ENCODE results near the gene LARGE1. TPM values are rescaled to one million over a fixed set of nuclear protein-coding genes. Genes with fewer than 3 reads are reported as not detected.

The LARGE1 gene
- total RNA-seq, 1 donor, result 22.8 TPM

DNA sequence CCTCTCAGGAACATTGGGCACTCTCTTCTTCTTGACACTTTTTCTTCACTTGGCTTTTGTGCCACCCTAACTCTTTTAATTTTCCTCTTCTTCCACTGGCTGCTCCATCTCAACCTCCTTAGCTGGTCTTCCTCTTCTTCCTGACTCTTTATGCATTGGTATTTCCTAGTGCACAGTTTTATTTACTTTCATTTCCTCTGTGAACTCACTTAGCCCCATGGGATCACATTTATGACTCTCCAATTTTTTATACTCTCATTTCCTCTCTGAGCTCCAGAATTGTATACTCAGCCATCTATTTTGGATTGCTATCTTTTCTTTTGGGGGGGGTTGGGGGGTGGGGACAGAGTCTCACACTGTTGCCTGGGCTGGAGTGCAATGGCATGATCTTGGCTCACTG, 38.5 kb upstream of the LARGE1 start:
- Histone ChIP-seq H3K36me3 (ENCODE audit: insufficient read depth, low read length) (no peaks in the 10 kb centered on the region), H2AFZ (ENCODE audit: low read length) (no peak overlapping the region), H3K4me3 (ENCODE audit: insufficient read depth, low read length) (no peak overlapping the region), H3K4me1 (ENCODE audit: insufficient read depth, low read length) (no peaks in the 10 kb centered on the region), H3K4me2 (ENCODE audit: insufficient read depth, low read length) (no peak overlapping the region), H3K27me3 (ENCODE audit: insufficient read depth, low read length) (no peaks in the 10 kb centered on the region), H3K79me2 (ENCODE audit: insufficient read depth, low read length) (no peaks in the 10 kb centered on the region), H3K27ac (ENCODE audit: low read depth, low read length) (no peak overlapping the region), H4K20me1 (ENCODE audit: insufficient read depth, low read length) (no peaks in the 10 kb centered on the region), H3K9me3 (ENCODE audit: low read depth, low read length) (no peaks in the 10 kb centered on the region)
- DNase-seq (ENCODE audit: insufficient read length, low spot score, missing footprints), result no peak
- TF ChIP-seq CTCF (IDR thresholded peaks at IDR 0.05; ENCODE audit: extremely low read depth, low read depth, low read length), result no peak

GRCh38 chr22:33957086-33957485, 36.8 kb upstream of the LARGE1 start:
- H2AFZ ChIP-seq (ENCODE audit: low read length), result no peak overlapping the region
- no peaks in the 10 kb centered on the region for H3K9me3 ChIP-seq (ENCODE audit: low read depth, low read length)
- no peaks in the 10 kb centered on the region for H3K4me1 ChIP-seq (ENCODE audit: insufficient read depth, low read length)
- TF ChIP-seq CTCF (IDR thresholded peaks at IDR 0.05; ENCODE audit: extremely low read depth, low read depth, low read length), result no peak
- no peak overlapping the region for H3K4me2 ChIP-seq (ENCODE audit: insufficient read depth, low read length)
- DNase-seq (ENCODE audit: insufficient read length, low spot score, missing footprints), result no peak
- no peaks in the 10 kb centered on the region for H3K36me3 ChIP-seq (ENCODE audit: insufficient read depth, low read length)
- H4K20me1 ChIP-seq (ENCODE audit: insufficient read depth, low read length), result no peaks in the 10 kb centered on the region
- no peaks in the 10 kb centered on the region for H3K79me2 ChIP-seq (ENCODE audit: insufficient read depth, low read length)
- H3K4me3 ChIP-seq (ENCODE audit: insufficient read depth, low read length), result no peak overlapping the region
- no peaks in the 10 kb centered on the region for H3K27me3 ChIP-seq (ENCODE audit: insufficient read depth, low read length)
- H3K27ac ChIP-seq (ENCODE audit: low read depth, low read length), result no peak overlapping the region

GRCh38 chr22:33952776-33953175, 32.5 kb upstream of the LARGE1 start:
- Histone ChIP-seq H4K20me1 (ENCODE audit: insufficient read depth, low read length) (no peaks in the 10 kb centered on the region), H3K79me2 (ENCODE audit: insufficient read depth, low read length) (no peaks in the 10 kb centered on the region), H3K27me3 (ENCODE audit: insufficient read depth, low read length) (no peaks in the 10 kb centered on the region), H3K4me1 (ENCODE audit: insufficient read depth, low read length) (no peaks in the 10 kb centered on the region), H3K36me3 (ENCODE audit: insufficient read depth, low read length) (no peaks in the 10 kb centered on the region), H3K9me3 (ENCODE audit: low read depth, low read length) (no peaks in the 10 kb centered on the region), H3K27ac (ENCODE audit: low read depth, low read length) (no peak overlapping the region), H3K4me3 (ENCODE audit: insufficient read depth, low read length) (no peak overlapping the region), H2AFZ (ENCODE audit: low read length) (no peak overlapping the region), H3K4me2 (ENCODE audit: insufficient read depth, low read length) (no peak overlapping the region)
- no peak for DNase-seq (ENCODE audit: insufficient read length, low spot score, missing footprints)
- TF ChIP-seq CTCF (IDR thresholded peaks at IDR 0.05; ENCODE audit: extremely low read depth, low read depth, low read length), result no peak

DNA sequence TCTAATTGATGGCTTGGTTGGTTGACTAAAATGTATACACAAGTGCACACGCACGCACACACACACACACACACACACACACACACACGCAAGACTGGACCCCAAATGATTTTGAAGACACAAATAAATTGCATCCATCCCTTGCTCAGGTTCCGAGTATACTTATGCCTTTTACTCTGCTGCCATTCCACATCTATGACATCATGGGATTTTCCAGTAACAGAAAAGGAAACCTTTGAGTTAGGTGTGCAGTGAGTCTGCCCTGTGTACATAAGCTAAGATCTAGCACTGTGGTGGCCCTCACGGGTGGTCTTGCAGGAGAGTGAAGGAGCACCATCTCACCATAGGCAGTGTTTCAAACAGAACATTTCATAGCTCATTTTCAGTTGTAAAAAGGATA, 20.5 kb upstream of the LARGE1 start:
- Histone ChIP-seq H3K27me3 (ENCODE audit: insufficient read depth, low read length) (no peaks in the 10 kb centered on the region), H3K36me3 (ENCODE audit: insufficient read depth, low read length) (no peaks in the 10 kb centered on the region), H3K4me2 (ENCODE audit: insufficient read depth, low read length) (no peak overlapping the region), H3K4me1 (ENCODE audit: insufficient read depth, low read length) (no peaks in the 10 kb centered on the region), H3K79me2 (ENCODE audit: insufficient read depth, low read length) (no peaks in the 10 kb centered on the region), H2AFZ (ENCODE audit: low read length) (no peak overlapping the region), H4K20me1 (ENCODE audit: insufficient read depth, low read length) (no peaks in the 10 kb centered on the region), H3K9me3 (ENCODE audit: low read depth, low read length) (no peaks in the 10 kb centered on the region), H3K4me3 (ENCODE audit: insufficient read depth, low read length) (no peak overlapping the region), H3K27ac (ENCODE audit: low read depth, low read length) (no peak overlapping the region)
- TF ChIP-seq CTCF (IDR thresholded peaks at IDR 0.05; ENCODE audit: extremely low read depth, low read depth, low read length), result no peak
- no peak for DNase-seq (ENCODE audit: insufficient read length, low spot score, missing footprints)

Measured in osteoblast (primary cell).